Stomach (tissue), 9 donors: ENCODE data around the gene XCR1. TPM values are rescaled to one million over a fixed set of nuclear protein-coding genes. Genes with fewer than 3 reads are reported as not detected.
A peak's percentile ranks its signal among the peaks of the same experiment; 100 is the strongest.

Experiments
- DNase-seq, 2 donors: peaks; one replicate each; pipeline versions ENCODE4 v3.0.0 to v3.0.0-alpha.2; 2013 to 2019
- H3K27ac ChIP-seq, 5 donors: fragments of 200-600 bp in 4 of 5; sonication (generic) in 4 of 5; one replicate each; pipeline ENCODE4 v1.5.1; 2013 to 2019; ENCODE audit warnings: mild to moderate bottlenecking in 1 of 5, moderate library complexity in 1 of 5
- H3K27me3 ChIP-seq, 3 donors: fragments of 200-600 bp; sonication (generic); one replicate each; pipeline ENCODE4 v1.5.1; 2017 to 2019; ENCODE audit warnings: mixed run types in 1 of 3
- H3K36me3 ChIP-seq, 4 donors: fragments of 200-600 bp; sonication (generic); 1 replicate in 3 of 4; 2 replicates in 1 of 4; pipeline ENCODE4 v1.5.1; 2016 to 2019
- H3K4me1 ChIP-seq, 4 donors: fragments of 200-600 bp; sonication (generic); one replicate each; pipeline ENCODE4 v1.5.1; 2016 to 2019
- H3K4me3 ChIP-seq, 4 donors: fragments of 200-600 bp; sonication (generic) in 3 of 4; one replicate each; pipeline ENCODE4 v1.5.1; 2016 to 2019; ENCODE audit warnings: mild to moderate bottlenecking in 1 of 4
- H3K9me3 ChIP-seq, 4 donors: fragments of 200-600 bp; sonication (generic); one replicate each; pipeline ENCODE4 v1.5.1; 2016 to 2019
- CTCF ChIP-seq, 7 experiments: fragments of 450-650 bp in 4 of 7; fragments of 200-600 bp in 3 of 7; sonication (generic) in 3 of 7; IDR thresholded peaks; one replicate each; pipeline ENCODE4 v1.5.1; 2016 to 2019; ENCODE audit warnings: antibody characterized with exemption in 7 of 7, control low read depth in 2 of 7, mild to moderate bottlenecking in 1 of 7
- EP300 ChIP-seq: sonication (generic); formaldehyde crosslinking; IDR thresholded peaks from one replicate; pipeline ENCODE4 v1.6.1; 2017; ENCODE audit warnings: antibody characterized with exemption
- POLR2A ChIP-seq, 4 donors: fragments of 450-650 bp; IDR thresholded peaks; one replicate each; pipeline ENCODE4 v1.6.1; 2016; ENCODE audit warnings: antibody characterized with exemption in 4 of 4, control low read depth in 2 of 4, mild to moderate bottlenecking in 1 of 4, moderate library complexity in 1 of 4
- POLR2AphosphoS5 ChIP-seq, 3 donors: sonication (generic); formaldehyde crosslinking; IDR thresholded peaks; one replicate each; pipeline ENCODE4 v1.6.1; 2016; ENCODE audit warnings: antibody characterized with exemption in 3 of 3
- WGBS, 5 donors: extraction: QIAGEN DNeasy Blood & Tissue Kit in 3 of 5; methylation state at CpG; one replicate each; pipeline versions ENCODE4 v1.1.5 to v1.1.7; 2013 to 2018; 5-methylcytosine and 5-hydroxymethylcytosine counted together
- intact Hi-C: fragments of 100-400 bp; cut with DNase I; formaldehyde crosslinking; loops from one replicate; pipeline ENCODE4 v1.15.1; 2023; ENCODE audit warnings: low total_unique reads
- polyA plus RNA-seq, 3 donors: library from polyadenylated mRNA; stranded (reverse); fragments of 200-250 nt; gene quantifications; one replicate each; pipeline ENCODE4 v1.2.3, GENCODE V29; 2013
- total RNA-seq, 5 donors: library from RNA; depleted of rRNA; stranded (reverse); fragments of >200 nt; gene quantifications; one replicate each; pipeline versions ENCODE4 v1.1.0 to v1.2.3, GENCODE V29; 2014 to 2016
- donor health status: healthy with polysubstance abuse.
- donor health status: Bipolar disorder and iron deficiency.
- donor health status: healthy.

XCR1 gene
- total and polyA plus RNA-seq, 8 donors = under 0.01 to 0.37 (median 0.08) TPM; not detected in 4

- intact Hi-C loops = no loop called here
- TF ChIP-seq CTCF (IDR thresholded peaks at IDR 0.05) (no peak), POLR2A (IDR thresholded peaks at IDR 0.05) (no peak), EP300 (no peak), POLR2AphosphoS5 (IDR thresholded peaks at IDR 0.05) (no peak)
- H3K27ac ChIP-seq = no peak overlapping the region
- no peaks in the 10 kb centered on the region for H3K9me3 ChIP-seq
- H3K27me3 ChIP-seq = no peaks in the 10 kb centered on the region
- no peak overlapping the region for H3K4me3 ChIP-seq
- H3K4me1 ChIP-seq = peaks cover 18 to 64% (median 37%) of the 10 kb centered on the region in 4 donors
- peaks cover 58 to 97% (median 96%) of the 10 kb centered on the region in 4 donors for H3K36me3 ChIP-seq
- DNase-seq = no peak
- WGBS, 5 donors = 89 to 96% (median 91%) methylated on average over 3 of the region's 3 CpGs
Observed at GRCh38 chr3:45969116-45969515, 58.2 kb downstream of the XCR1 start.

- TF ChIP-seq POLR2A (IDR thresholded peaks at IDR 0.05) = no peak
- TF ChIP-seq EP300 = no peak
- no peak for TF ChIP-seq POLR2AphosphoS5 (IDR thresholded peaks at IDR 0.05)
- TF ChIP-seq CTCF (IDR thresholded peaks at IDR 0.05) = no peak
- no peaks in the 10 kb centered on the region for H3K9me3 ChIP-seq
- peak overlapping the region in 1 of 5 donors; percentile 44 for H3K27ac ChIP-seq
- peaks cover 18 to 64% (median 37%) of the 10 kb centered on the region in 4 donors for H3K4me1 ChIP-seq
- intact Hi-C loops = no loop called here
- 69 to 85% (median 78%) methylated on average over 2 of the region's 2 CpGs for whole genome bisulfite sequencing, 5 donors
- H3K36me3 ChIP-seq = peaks cover 62 to 97% (median 96%) of the 10 kb centered on the region in 4 donors
- DNase-seq = peak in 1 of 2 donors; percentile 40
- H3K27me3 ChIP-seq = no peaks in the 10 kb centered on the region
- H3K4me3 ChIP-seq = no peak overlapping the region
Observed at GRCh38 chr3:45968706-45969105, 58.6 kb downstream of the XCR1 start.

GRCh38 chr3:45968149-45968548 lies 59.1 kb downstream of the XCR1 start:
- 64 to 85% (median 69%) methylated on average over 8 to 9 of the region's 9 CpGs for WGBS, 5 donors
- H3K27ac ChIP-seq = peak overlapping the region; percentile 1 to 44 (median 24)
- no peak overlapping the region for H3K4me3 ChIP-seq
- DNase-seq = peak in 1 of 2 donors; percentile 59
- peaks cover 18 to 61% (median 37%) of the 10 kb centered on the region in 4 donors for H3K4me1 ChIP-seq
- H3K36me3 ChIP-seq = peaks cover 67 to 97% (median 97%) of the 10 kb centered on the region in 4 donors
- H3K27me3 ChIP-seq = no peaks in the 10 kb centered on the region
- no peaks in the 10 kb centered on the region for H3K9me3 ChIP-seq
- TF ChIP-seq CTCF (IDR thresholded peaks at IDR 0.05) (no peak), EP300 (no peak), POLR2A (IDR thresholded peaks at IDR 0.05) (no peak), POLR2AphosphoS5 (IDR thresholded peaks at IDR 0.05) (no peak)
- intact Hi-C loops = no loop called here

GRCh38 chr3:45967724-45968123 lies 59.6 kb downstream of the XCR1 start:
- Histone ChIP-seq H3K9me3 (no peaks in the 10 kb centered on the region), H3K4me1 (peaks cover 18 to 56% (median 34%) of the 10 kb centered on the region in 4 donors), H3K4me3 (no peak overlapping the region), H3K27ac (peak overlapping the region; percentile 1 to 44 (median 24)), H3K27me3 (no peaks in the 10 kb centered on the region), H3K36me3 (peaks cover 71 to 97% (median 97%) of the 10 kb centered on the region in 4 donors)
- TF ChIP-seq CTCF (IDR thresholded peaks at IDR 0.05) (no peak), POLR2AphosphoS5 (IDR thresholded peaks at IDR 0.05) (no peak), EP300 (no peak)
- intact Hi-C loops = no loop called here
- DNase-seq = peak in 1 of 2 donors; percentile 53
- WGBS, 5 donors = 40 to 68% (median 54%) methylated on average over 8 of the region's 8 CpGs

Other genes starting within 250 kb of the XCR1 start
- gene SLC6A20, start 230.9 kb downstream of the XCR1 start, total RNA-seq = under 1 TPM in 3 of 5 donors, not detected in 2; 0.14 to 0.73 (median 0.58) TPM
- 1 to 10 TPM in 1 of 3 donors, under 1 TPM in 1, not detected in 1; 0.10 to 2.6 TPM for gene SLC6A20, start 230.9 kb downstream of the XCR1 start, polyA plus RNA-seq
- 10 to 100 TPM in 3 of 5 donors, 1 to 10 TPM in 2; 3.8 to 62.4 (median 25.0) TPM for gene LZTFL1, start 185.4 kb downstream of the XCR1 start, total RNA-seq
- gene LZTFL1, start 185.4 kb downstream of the XCR1 start, polyA plus RNA-seq = 1 to 10 TPM; 5.3 to 8.6 (median 6.0) TPM
- gene CCR9, start 140.9 kb downstream of the XCR1 start, total RNA-seq = 1 to 10 TPM in 2 of 5 donors, not detected in 3; 1.1 to 1.2 TPM
- under 1 TPM in 1 of 3 donors, not detected in 2; 0.08 TPM for gene CCR9, start 140.9 kb downstream of the XCR1 start, polyA plus RNA-seq
- 10 to 100 TPM in 1 of 5 donors, 1 to 10 TPM in 1, not detected in 3; 1.1 to 14.8 TPM for gene CXCR6, start 84.0 kb downstream of the XCR1 start, total RNA-seq
- 1 to 10 TPM in 1 of 3 donors, under 1 TPM in 2; 0.31 to 3.2 (median 0.70) TPM for gene CXCR6, start 84.0 kb downstream of the XCR1 start, polyA plus RNA-seq
- 10 to 100 TPM; 18.0 to 97.4 (median 39.3) TPM for gene FYCO1, start 31.7 kb downstream of the XCR1 start, total RNA-seq
- 10 to 100 TPM; 10.7 to 11.8 (median 11.3) TPM for gene FYCO1, start 31.7 kb downstream of the XCR1 start, polyA plus RNA-seq
- 1 to 10 TPM in 2 of 5 donors, not detected in 3; 1.4 to 2.6 TPM for gene CCR1, start 180.8 kb upstream of the XCR1 start, total RNA-seq
- 1 to 10 TPM; 1.2 to 3.1 (median 2.6) TPM for gene CCR1, start 180.8 kb upstream of the XCR1 start, polyA plus RNA-seq
- 1 to 10 TPM in 2 of 5 donors, not detected in 3; 7.1 to 8.9 TPM for gene CCR3, start 215.0 kb upstream of the XCR1 start, total RNA-seq
- under 1 TPM in 1 of 3 donors, not detected in 2; 0.05 TPM for gene CCR3, start 215.0 kb upstream of the XCR1 start, polyA plus RNA-seq